Measurements from ENCODE around the gene C19orf67. TPM values are rescaled to one million over a fixed set of nuclear protein-coding genes. Genes with fewer than 3 reads are reported as not detected.

The C19orf67 gene
- total RNA-seq, 1 donor = 0.27 TPM

- no peak for TF ChIP-seq CTCF (IDR thresholded peaks at IDR 0.05; ENCODE audit: insufficient read depth, low read length)
- no peak overlapping the region for H3K4me3 ChIP-seq (ENCODE audit: low read depth, low read length)
- DNase-seq (ENCODE audit: low read depth) = no peak
Observed at GRCh38 chr19:14119644-14120496, 34.3 kb upstream of the C19orf67 start.

GRCh38 chr19:14119146-14119545 lies 33.6 kb upstream of the C19orf67 start:
- H3K4me3 ChIP-seq (ENCODE audit: low read depth, low read length) = peak overlapping the region; percentile 66
- DNase-seq (ENCODE audit: low read depth) = no peak
- no peak for TF ChIP-seq CTCF (IDR thresholded peaks at IDR 0.05; ENCODE audit: insufficient read depth, low read length)

GRCh38 chr19:14118165-14119051 lies 32.8 kb upstream of the C19orf67 start:
- no peak for TF ChIP-seq CTCF (IDR thresholded peaks at IDR 0.05; ENCODE audit: insufficient read depth, low read length)
- peak overlapping the region; percentile 66 for H3K4me3 ChIP-seq (ENCODE audit: low read depth, low read length)
- DNase-seq (ENCODE audit: low read depth) = peak; percentile 76

GRCh38 chr19:14117668-14118164 lies 32.1 kb upstream of the C19orf67 start, which contains the start of gene PRKACA:
PRKACA (minus strand) TSS chr19:14117762; CDS start chr19:14117547, 215 bp downstream.
- TF ChIP-seq CTCF (IDR thresholded peaks at IDR 0.05; ENCODE audit: insufficient read depth, low read length) = no peak
- peak within 1 kb of the TSS; percentile 86 for H3K4me3 ChIP-seq (ENCODE audit: low read depth, low read length)

GRCh38 chr19:14116918-14117578 lies 31.5 kb upstream of the C19orf67 start:
- H3K4me3 ChIP-seq (ENCODE audit: low read depth, low read length) = peak overlapping the region; percentile 86
- DNase-seq (ENCODE audit: low read depth) = no peak

More at GRCh38 chr19:14117668-14118164, 32.1 kb upstream of the C19orf67 start, which contains the start of gene PRKACA:
- peak; percentile 98 for DNase-seq (ENCODE audit: low read depth)

More at GRCh38 chr19:14116918-14117578, 31.5 kb upstream of the C19orf67 start:
- no peak for TF ChIP-seq CTCF (IDR thresholded peaks at IDR 0.05; ENCODE audit: insufficient read depth, low read length)
